CD4-positive, alpha-beta T cell (primary cell): ENCODE measurements around the gene PHACTR3. TPM values are rescaled to one million over a fixed set of nuclear protein-coding genes. Genes with fewer than 3 reads are reported as not detected.

Experiments
- ATAC-seq: fragments of 200-7000 bp; cut with Tn5 transposase; one replicate; pipeline ENCODE4 v1.10.0; 2022; ENCODE audit warnings: mild to moderate bottlenecking; ENCODE audit not compliant: poor library complexity
- CTCF ChIA-PET: fragments of 350-600 bp; sonication (Branson Sonifier 250); formaldehyde crosslinking; loops from one replicate; lab custom pipeline; 2021; ENCODE audit warnings: antibody characterized with exemption, inconsistent platforms; lab: Charles Lee
- POLR2A ChIA-PET: fragments of 350-600 bp; sonication (Branson Sonifier 250); formaldehyde crosslinking; loops from one replicate; lab custom pipeline; 2021; ENCODE audit warnings: antibody characterized with exemption, inconsistent platforms; lab: Charles Lee
- DNase-seq, 14 experiments: peaks; one replicate each; pipeline ENCODE4 v3.0.0-alpha.2; 2013 to 2020; ENCODE audit warnings: mixed read lengths in 2 of 14
- H3K27ac ChIP-seq, 2 donors: one replicate each; pipeline versions ENCODE4 v1.5.1 to v1.7.0; 2013; ENCODE audit warnings: low read length in 2 of 2, low read depth in 1 of 2, mild to moderate bottlenecking in 1 of 2
- H3K27me3 ChIP-seq, 2 experiments: 1 replicate in 1 of 2; 2 replicates in 1 of 2; pipeline versions ENCODE4 v1.6.1 to v1.7.0; 2013; ENCODE audit warnings: low read length in 2 of 2, control low read depth in 1 of 2, mild to moderate bottlenecking in 1 of 2, moderate library complexity in 1 of 2; ENCODE audit not compliant: insufficient read depth in 2 of 2, control insufficient read depth in 1 of 2
- H3K36me3 ChIP-seq: one replicate; pipeline ENCODE4 v1.6.1; 2013; ENCODE audit warnings: low read length, control low read depth; ENCODE audit not compliant: insufficient read depth
- H3K4me1 ChIP-seq: one replicate; pipeline ENCODE4 v1.6.1; 2013; ENCODE audit warnings: low read length, control low read depth; ENCODE audit not compliant: insufficient read depth
- H3K4me3 ChIP-seq: one replicate; pipeline ENCODE4 v1.5.1; 2013; ENCODE audit warnings: mild to moderate bottlenecking, low read length, moderate library complexity
- H3K9me3 ChIP-seq, 2 experiments: 1 replicate in 1 of 2; 2 replicates in 1 of 2; pipeline versions ENCODE4 v1.6.1 to v1.7.0; 2013; ENCODE audit warnings: low read length in 2 of 2, mild to moderate bottlenecking in 2 of 2, control low read depth in 1 of 2, moderate library complexity in 1 of 2; ENCODE audit not compliant: control insufficient read depth in 1 of 2, insufficient read depth in 1 of 2
- H3K27ac Mint-ChIP-seq: one replicate; pipeline ENCODE4 v1.8.0; 2020; ENCODE audit warnings: mixed read lengths
- H3K27me3 Mint-ChIP-seq: one replicate; pipeline ENCODE4 v1.8.0; 2021; ENCODE audit warnings: mixed read lengths
- H3K36me3 Mint-ChIP-seq: one replicate; pipeline ENCODE4 v1.8.0; 2021; ENCODE audit warnings: low read depth, mixed read lengths
- H3K4me1 Mint-ChIP-seq: one replicate; pipeline ENCODE4 v1.8.0; 2021; ENCODE audit warnings: low read depth, mixed read lengths
- H3K4me3 Mint-ChIP-seq: one replicate; pipeline ENCODE4 v1.8.0; 2020; ENCODE audit warnings: mild to moderate bottlenecking, mixed read lengths
- H3K9me3 Mint-ChIP-seq: one replicate; pipeline ENCODE4 v1.8.0; 2020; ENCODE audit warnings: mixed read lengths
- CTCF ChIP-seq: fragments of 200-600 bp; IDR thresholded peaks from one replicate; pipeline ENCODE4 v1.8.0; 2022; ENCODE audit warnings: antibody characterized with exemption, mild to moderate bottlenecking
- intact Hi-C, 2 experiments: fragments of 100-400 bp; cut with DNase I in 1 of 2; cut with micrococcal nuclease in 1 of 2; formaldehyde crosslinking; loops; one replicate each; pipeline versions ENCODE4 v1.15.1 to v1.9.0; 2023 to 2025; cut with DNase I, micrococcal nuclease
- total RNA-seq, 174 experiments: library from RNA in 2 of 174; stranded (reverse) in 2 of 174; gene quantifications; one replicate each; pipeline ENCODE4 v1.2.3 and lab custom pipeline; 2021 to 2026

The PHACTR3 gene
- total RNA-seq, 2 experiments from 2014 or later, result not detected

GRCh38 chr20:59576216-59576953, 28.0 kb upstream of the PHACTR3 start:
- POLR2A ChIA-PET, result no interaction called here
- peaks cover 62% of the 10 kb centered on the region for H3K27me3 Mint-ChIP-seq
- no peak overlapping the region for H3K27ac Mint-ChIP-seq

GRCh38 chr20:59577037-59577808, 27.1 kb upstream of the PHACTR3 start:
- peaks cover 23 to 26% of the 10 kb centered on the region in 2 experiments for H3K27me3 ChIP-seq
- intact Hi-C loops, result no loop called here
- peaks cover 60% of the 10 kb centered on the region for H3K27me3 Mint-ChIP-seq

More at GRCh38 chr20:59576216-59576953, 28.0 kb upstream of the PHACTR3 start:
- H3K27ac ChIP-seq, result no peak overlapping the region
- H3K4me3 ChIP-seq, result no peak overlapping the region
- no peak for ATAC-seq
- peaks cover 0 to 8% of the 10 kb centered on the region in 2 experiments for H3K9me3 ChIP-seq
- H3K4me1 ChIP-seq, result peaks cover 6% of the 10 kb centered on the region
- no peaks in the 10 kb centered on the region for H3K36me3 ChIP-seq
- intact Hi-C loops, result no loop called here
- Mint-ChIP-seq H3K4me3 (no peak overlapping the region), H3K9me3 (no peaks in the 10 kb centered on the region), H3K36me3 (no peaks in the 10 kb centered on the region), H3K4me1 (peaks cover 2% of the 10 kb centered on the region)
- no peak for DNase-seq
- no peak for TF ChIP-seq CTCF
- peaks cover 24 to 27% of the 10 kb centered on the region in 2 experiments for H3K27me3 ChIP-seq
- CTCF ChIA-PET, result no interaction called here

More at GRCh38 chr20:59577037-59577808, 27.1 kb upstream of the PHACTR3 start:
- CTCF ChIA-PET, result no interaction called here
- DNase-seq, result no peak
- no peaks in the 10 kb centered on the region for H3K36me3 ChIP-seq
- POLR2A ChIA-PET, result no interaction called here
- H3K4me3 Mint-ChIP-seq, result no peak overlapping the region
- TF ChIP-seq CTCF, result no peak
- H3K4me3 ChIP-seq, result no peak overlapping the region
- H3K4me1 ChIP-seq, result no peaks in the 10 kb centered on the region
- peaks cover 0 to 8% of the 10 kb centered on the region in 2 experiments for H3K9me3 ChIP-seq
- H3K4me1 Mint-ChIP-seq, result no peaks in the 10 kb centered on the region
- H3K36me3 Mint-ChIP-seq, result no peaks in the 10 kb centered on the region
- H3K27ac ChIP-seq, result no peak overlapping the region
- no peak for ATAC-seq
- H3K27ac Mint-ChIP-seq, result no peak overlapping the region
- no peaks in the 10 kb centered on the region for H3K9me3 Mint-ChIP-seq
